Stomach smooth muscle (tissue), 2 donors: ENCODE data around the gene PPP1R10.

Source experiments
- H3K27ac ChIP-seq: one replicate; pipeline ENCODE4 v1.7.0; 2013; ENCODE audit warnings: mild to moderate bottlenecking, low read length, inconsistent platforms
- H3K27me3 ChIP-seq, 2 donors: one replicate each; pipeline ENCODE4 v1.7.0; 2013; ENCODE audit warnings: low read length in 2 of 2; ENCODE audit not compliant: insufficient read depth in 2 of 2, control insufficient read depth in 1 of 2
- H3K36me3 ChIP-seq, 2 donors: one replicate each; pipeline ENCODE4 v1.7.0; 2013; ENCODE audit warnings: low read length in 2 of 2; ENCODE audit not compliant: control insufficient read depth in 2 of 2, insufficient read depth in 2 of 2
- H3K4me1 ChIP-seq: one replicate; pipeline ENCODE4 v1.7.0; 2013; ENCODE audit warnings: low read length; ENCODE audit not compliant: control insufficient read depth, insufficient read depth
- H3K4me3 ChIP-seq, 2 donors: one replicate each; pipeline ENCODE4 v1.7.0; 2013; ENCODE audit warnings: low read length in 2 of 2
- H3K9ac ChIP-seq, 2 donors: one replicate each; pipeline ENCODE4 v1.7.0; 2013; ENCODE audit warnings: low read length in 2 of 2, mild to moderate bottlenecking in 1 of 2
- H3K9me3 ChIP-seq, 2 donors: one replicate each; pipeline ENCODE4 v1.7.0; 2013; ENCODE audit warnings: low read length in 2 of 2; ENCODE audit not compliant: control insufficient read depth in 2 of 2
- donor health status: healthy.
- donor health status: Pancreatic carcinoma.

The PPP1R10 gene

GRCh38 chr6:30556066-30556905 is 60.8 kb downstream of the PPP1R10 start, which contains the start of gene GNL1:
GNL1 (minus strand) TSS chr6:30556489; CDS start chr6:30556203, 286 bp downstream.
- H3K36me3 ChIP-seq: peaks cover 26 to 32% of the 10 kb centered on the region in 2 donors
- peaks cover 27% of the 10 kb centered on the region for H3K4me1 ChIP-seq
- H3K9ac ChIP-seq: peak within 1 kb of the TSS; percentile 86 to 96
- H3K4me3 ChIP-seq: peak within 1 kb of the TSS; percentile 97 to 100
- H3K9me3 ChIP-seq: no peaks in the 10 kb centered on the region
- peak within 1 kb of the TSS; percentile 99 for H3K27ac ChIP-seq
- no peaks in the 10 kb centered on the region for H3K27me3 ChIP-seq

GRCh38 chr6:30555816-30556065 is 61.3 kb downstream of the PPP1R10 start:
- H3K36me3 ChIP-seq: peaks cover 28 to 37% of the 10 kb centered on the region in 2 donors
- no peaks in the 10 kb centered on the region for H3K9me3 ChIP-seq
- H3K27ac ChIP-seq: peak overlapping the region; percentile 99
- H3K4me1 ChIP-seq: peaks cover 27% of the 10 kb centered on the region
- peak overlapping the region; percentile 86 to 96 for H3K9ac ChIP-seq
- no peaks in the 10 kb centered on the region for H3K27me3 ChIP-seq
- H3K4me3 ChIP-seq: peak overlapping the region; percentile 97 to 100

- peaks cover 32 to 40% of the 10 kb centered on the region in 2 donors for H3K36me3 ChIP-seq
- peak overlapping the region; percentile 99 for H3K27ac ChIP-seq
- H3K27me3 ChIP-seq: no peaks in the 10 kb centered on the region
- H3K4me3 ChIP-seq: peak overlapping the region; percentile 97 to 100
- H3K9me3 ChIP-seq: no peaks in the 10 kb centered on the region
- H3K4me1 ChIP-seq: peaks cover 27% of the 10 kb centered on the region
- H3K9ac ChIP-seq: peak overlapping the region; percentile 86 to 96
Observed at GRCh38 chr6:30554962-30555815, 61.9 kb downstream of the PPP1R10 start.

GRCh38 chr6:30554404-30554803 is 62.6 kb downstream of the PPP1R10 start:
- H3K27ac ChIP-seq: peak overlapping the region; percentile 99
- H3K9me3 ChIP-seq: no peaks in the 10 kb centered on the region
- no peaks in the 10 kb centered on the region for H3K27me3 ChIP-seq
- H3K4me3 ChIP-seq: peak overlapping the region in 1 of 2 donors; percentile 97
- H3K9ac ChIP-seq: peak overlapping the region in 1 of 2 donors; percentile 36
- H3K36me3 ChIP-seq: peaks cover 33 to 41% of the 10 kb centered on the region in 2 donors
- H3K4me1 ChIP-seq: peaks cover 27% of the 10 kb centered on the region
